NCI-H524 (cell line): ENCODE results near the gene SLFN13.
"Not testable (repeated sequence)": the region's sequence is repeated elsewhere in the genome, so short reads cannot be mapped to it uniquely, and the experiment has no call there.

Experiments used
- DNase-seq, 2 experiments: peaks; one replicate each; lab custom pipeline; 2025; lab: John Stamatoyannopoulos, UW

The SLFN13 gene

GRCh38 chr17:35433075-35433894, 15.3 kb downstream of the SLFN13 start:
- no peak for DNase-seq

- DNase-seq: no peak
These were observed 16.1 kb downstream of the SLFN13 start, which contains the start of gene SLFN12 for GRCh38 chr17:35432176-35433074. Gene SLFN12, minus strand, starts transcription at chr17:35432500. Its CDS starts 9,472 bp downstream, at chr17:35423028.

- DNase-seq: no peak
These were observed 18.9 kb downstream of the SLFN13 start for GRCh38 chr17:35429702-35430101.

GRCh38 chr17:35428229-35428628, 20.3 kb downstream of the SLFN13 start:
- no peak for DNase-seq

GRCh38 chr17:35423761-35424160, 24.8 kb downstream of the SLFN13 start:
- no peak for DNase-seq

GRCh38 chr17:35421069-35421468, 27.5 kb downstream of the SLFN13 start:
- DNase-seq: not testable (repeated sequence)

GRCh38 chr17:35416659-35417058, 31.9 kb downstream of the SLFN13 start:
- no peak for DNase-seq

- not testable (repeated sequence) for DNase-seq
These were observed 33.9 kb downstream of the SLFN13 start for GRCh38 chr17:35414707-35415106.

- DNase-seq: no peak
These were observed 34.3 kb downstream of the SLFN13 start for GRCh38 chr17:35414247-35414646.

GRCh38 chr17:35407531-35407930, 41.0 kb downstream of the SLFN13 start:
- DNase-seq: no peak

GRCh38 chr17:35406568-35406967, 42.0 kb downstream of the SLFN13 start:
- DNase-seq: no peak

- DNase-seq: no peak
These were observed 44.2 kb downstream of the SLFN13 start for GRCh38 chr17:35404360-35404759.

GRCh38 chr17:35393783-35394182, 54.8 kb downstream of the SLFN13 start:
- not testable (repeated sequence) for DNase-seq

- no peak for DNase-seq
These were observed 57.9 kb downstream of the SLFN13 start for GRCh38 chr17:35390663-35391062.

GRCh38 chr17:35390156-35390555, 58.4 kb downstream of the SLFN13 start:
- no peak for DNase-seq

- DNase-seq: no peak
These were observed 61.1 kb downstream of the SLFN13 start for GRCh38 chr17:35387496-35387895.
